Activated CD4-positive, alpha-beta T cell treated with anti-CD3 and anti-CD28 coated beads, Interleukin-2, amount 50 U/mL, for 48 hours (primary cell): ENCODE results near the gene TBX3.

ENCODE experiments used
- DNase-seq, 2 experiments: peaks; one replicate each; pipeline ENCODE4 v3.0.0-alpha.2; 2020

Gene TBX3

GRCh38 chr12:114696443-114697242 lies 12.7 kb upstream of the TBX3 start:
- DNase-seq, result no peak

- DNase-seq, result no peak
Measured at GRCh38 chr12:114695305-114695592, 11.3 kb upstream of the TBX3 start.

GRCh38 chr12:114694436-114695304 lies 10.7 kb upstream of the TBX3 start:
- DNase-seq, result no peak

DNA sequence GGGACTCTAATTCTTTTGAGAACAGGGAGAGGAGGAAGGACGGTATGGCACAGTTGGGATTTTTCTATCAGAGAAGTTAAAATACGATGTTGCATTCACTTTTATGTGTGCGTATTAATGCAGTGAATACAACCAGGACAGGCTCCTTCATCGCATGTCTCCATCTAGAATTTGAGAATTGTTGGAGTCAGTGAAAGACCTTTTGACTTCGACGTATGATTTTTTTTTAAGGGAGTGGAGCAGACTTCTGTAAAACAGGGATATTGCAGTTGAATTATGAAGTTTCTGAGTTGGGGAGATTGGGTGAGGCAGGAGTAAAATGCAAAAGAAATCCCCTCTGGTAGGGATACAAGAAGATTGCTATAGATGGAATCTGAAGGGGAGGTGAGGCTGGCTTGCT lies 9.6 kb upstream of the TBX3 start:
- no peak for DNase-seq

GRCh38 chr12:114693059-114693531 lies 9.1 kb upstream of the TBX3 start:
- DNase-seq, result no peak

DNA sequence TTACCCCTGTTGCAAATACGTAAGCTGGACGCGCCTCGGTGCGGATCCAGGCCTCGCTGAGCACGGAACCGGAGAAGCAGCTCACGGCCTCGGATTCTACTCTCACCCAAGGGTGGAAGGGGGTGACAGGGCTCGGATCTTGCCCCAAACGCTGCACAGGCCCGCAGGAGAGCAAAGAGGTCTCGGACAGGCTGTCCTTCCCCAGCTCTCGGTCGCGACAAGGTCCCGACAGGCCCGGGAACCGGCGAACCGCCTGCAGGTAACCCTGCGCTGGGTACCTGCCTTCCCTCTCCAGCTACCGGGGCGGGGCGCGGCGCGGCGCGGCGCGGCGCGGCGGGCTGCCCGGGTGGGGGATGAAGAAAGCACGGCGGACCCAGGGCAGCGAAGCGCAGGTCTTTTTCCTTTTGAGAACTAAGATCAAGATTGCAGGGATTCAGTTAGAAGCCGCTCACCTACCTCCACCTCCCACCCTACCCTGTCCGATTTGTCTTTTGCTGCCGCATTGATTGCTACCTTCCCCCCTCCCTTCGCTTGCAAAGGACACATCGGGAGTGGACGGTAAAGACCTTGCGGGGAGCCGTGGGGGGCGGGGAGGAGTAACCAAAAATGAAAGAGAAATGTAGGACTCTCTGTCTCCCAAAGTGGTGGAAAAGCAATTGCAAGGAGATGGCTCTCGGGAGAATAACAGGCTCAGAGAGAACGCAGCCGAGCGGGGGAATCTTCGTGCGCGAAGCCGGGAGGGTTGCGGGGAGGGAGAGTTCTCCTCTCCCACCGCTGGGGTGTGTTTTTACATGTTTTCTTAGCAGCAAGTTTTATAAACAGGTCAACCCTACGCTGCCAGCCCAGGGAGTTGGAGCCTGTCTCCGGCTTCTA lies 8.4 kb upstream of the TBX3 start:
- DNase-seq, result no peak

DNA sequence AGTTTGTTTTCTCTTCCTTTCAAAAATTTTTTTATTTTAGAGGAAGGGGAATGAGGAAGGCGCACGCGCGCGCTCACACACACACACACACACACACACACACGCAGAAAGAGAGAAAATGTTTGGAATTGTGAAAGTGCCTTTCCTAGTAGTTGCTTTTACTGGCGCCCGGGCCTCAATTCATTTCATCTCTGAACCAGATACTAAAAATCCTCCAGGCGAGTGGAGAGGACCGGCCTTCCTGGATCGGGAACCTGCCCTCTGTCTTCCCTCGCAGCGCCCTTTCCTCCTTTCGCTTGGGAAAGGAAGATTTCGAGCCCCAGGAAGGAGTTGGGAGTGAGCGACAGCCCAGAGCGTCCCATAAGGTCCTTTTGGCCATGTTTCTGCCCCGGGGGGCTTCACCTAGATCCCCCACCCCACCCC lies 7.8 kb upstream of the TBX3 start:
- no peak for DNase-seq

DNA sequence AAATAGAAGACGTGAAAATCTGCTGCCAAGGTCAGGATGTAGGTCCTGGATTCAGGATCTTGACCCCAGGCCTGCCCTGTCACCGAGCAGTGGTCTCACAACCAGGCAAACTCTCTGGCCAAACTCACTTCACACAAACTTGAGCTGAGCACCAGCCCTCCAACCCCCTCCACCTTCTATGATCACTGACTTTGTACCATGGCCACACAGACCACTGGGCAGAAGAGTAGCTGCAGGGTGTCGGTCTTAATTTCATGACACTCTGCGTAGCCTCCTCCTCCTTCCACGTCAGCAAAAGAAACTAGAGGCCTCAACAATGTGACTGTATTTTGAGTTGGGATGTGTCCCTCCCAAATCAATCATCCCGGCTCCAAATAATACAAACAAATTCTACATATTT lies 7.2 kb upstream of the TBX3 start:
- DNase-seq, result no peak

- no peak for DNase-seq
Measured at GRCh38 chr12:114690267-114691135, 6.5 kb upstream of the TBX3 start.

DNA sequence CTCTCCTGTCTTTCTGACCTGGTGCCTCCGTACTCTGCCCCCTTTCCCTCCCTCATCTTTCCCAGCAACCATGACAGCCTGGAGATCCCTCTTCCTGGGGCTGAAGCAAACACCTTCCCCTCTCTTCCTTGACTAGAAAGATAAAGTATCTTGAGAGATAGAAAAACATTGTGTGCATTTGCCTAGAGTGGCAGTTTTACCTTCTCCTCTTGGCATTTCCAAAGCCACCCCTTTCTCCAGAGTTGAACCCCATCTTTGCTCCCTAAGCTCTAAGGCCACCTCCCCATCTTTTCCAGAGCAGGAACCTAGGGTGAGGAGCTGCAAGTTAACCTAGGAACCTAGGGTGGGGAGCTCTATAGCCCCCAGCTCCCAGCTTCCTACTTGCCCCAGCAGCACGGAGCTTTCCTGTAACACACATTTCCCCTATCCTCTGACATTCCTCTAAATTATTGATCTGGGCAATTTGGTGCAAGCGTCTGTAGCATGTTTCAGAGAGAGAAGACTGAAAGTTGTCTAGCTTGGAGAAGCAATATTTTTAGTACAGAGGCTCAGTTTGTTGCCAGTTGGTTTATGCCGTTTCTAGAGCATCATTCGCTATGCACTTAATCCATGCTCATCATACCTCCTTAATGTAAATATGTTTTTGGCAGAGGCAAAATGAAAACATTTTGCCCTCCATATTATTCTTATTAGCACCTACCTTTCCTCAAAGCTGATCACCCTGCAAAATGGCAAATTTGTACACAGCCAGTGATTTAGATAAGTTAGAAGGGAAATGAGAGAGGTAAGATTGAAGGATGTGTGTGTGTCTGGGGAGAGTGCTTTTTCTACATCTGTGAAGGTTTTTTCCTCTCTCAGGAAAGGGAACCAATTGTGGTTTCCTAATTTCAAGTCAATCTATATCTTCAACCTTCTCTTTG lies 5.4 kb upstream of the TBX3 start:
- no peak for DNase-seq

DNA sequence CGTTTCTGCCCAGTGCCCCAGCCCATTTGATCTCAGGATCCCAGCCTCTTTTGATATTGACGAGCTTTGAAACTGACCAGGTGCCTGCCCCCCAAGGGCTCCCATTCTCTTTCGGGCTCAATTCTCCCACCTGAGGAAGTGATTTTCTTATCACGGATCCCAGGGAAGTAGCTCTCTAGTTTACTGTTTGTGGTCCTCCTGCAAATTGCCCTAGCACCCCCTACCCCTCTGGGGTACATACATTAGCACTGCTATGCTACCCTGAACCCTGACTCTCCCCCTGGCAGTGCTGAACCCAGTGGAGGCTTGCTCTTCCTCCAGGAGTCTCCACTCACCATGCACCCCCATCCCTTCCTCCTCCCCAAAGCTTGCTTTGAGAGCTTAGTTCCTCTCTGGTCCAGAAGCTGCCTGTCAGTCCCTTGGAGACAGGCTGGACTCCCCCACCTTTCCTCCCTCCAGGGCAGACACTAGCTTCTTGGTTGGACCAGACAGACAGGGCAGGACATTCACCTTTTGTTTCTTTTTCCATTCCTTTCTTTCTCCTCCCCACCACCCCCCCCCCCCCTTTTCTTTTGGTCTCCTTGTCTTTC lies 4.4 kb upstream of the TBX3 start:
- DNase-seq, result no peak

- DNase-seq, result no peak
Measured at GRCh38 chr12:114687802-114688201, 3.8 kb upstream of the TBX3 start.

DNA sequence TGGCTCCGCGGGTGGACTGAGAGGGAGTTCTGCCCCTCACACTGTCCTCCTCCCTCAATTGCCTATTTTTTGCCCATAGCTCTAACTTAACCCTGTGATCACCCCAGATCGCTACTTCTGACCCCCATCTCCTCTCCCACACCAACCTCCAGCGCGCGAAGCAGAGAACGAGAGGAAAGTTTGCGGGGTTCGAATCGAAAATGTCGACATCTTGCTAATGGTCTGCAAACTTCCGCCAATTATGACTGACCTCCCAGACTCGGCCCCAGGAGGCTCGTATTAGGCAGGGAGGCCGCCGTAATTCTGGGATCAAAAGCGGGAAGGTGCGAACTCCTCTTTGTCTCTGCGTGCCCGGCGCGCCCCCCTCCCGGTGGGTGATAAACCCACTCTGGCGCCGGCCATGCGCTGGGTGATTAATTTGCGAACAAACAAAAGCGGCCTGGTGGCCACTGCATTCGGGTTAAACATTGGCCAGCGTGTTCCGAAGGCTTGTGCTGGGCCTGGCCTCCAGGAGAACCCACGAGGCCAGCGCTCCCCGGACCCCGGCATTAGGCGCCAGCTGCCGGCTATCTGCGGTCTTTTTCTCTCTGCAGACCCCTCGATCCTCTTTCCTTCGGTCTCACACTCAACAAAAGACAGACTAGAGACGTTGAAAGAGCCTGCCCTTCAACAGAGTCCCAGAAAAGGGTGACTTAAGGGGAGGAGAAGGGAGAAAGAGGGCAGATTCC lies 3.0 kb upstream of the TBX3 start:
- no peak for DNase-seq

DNA sequence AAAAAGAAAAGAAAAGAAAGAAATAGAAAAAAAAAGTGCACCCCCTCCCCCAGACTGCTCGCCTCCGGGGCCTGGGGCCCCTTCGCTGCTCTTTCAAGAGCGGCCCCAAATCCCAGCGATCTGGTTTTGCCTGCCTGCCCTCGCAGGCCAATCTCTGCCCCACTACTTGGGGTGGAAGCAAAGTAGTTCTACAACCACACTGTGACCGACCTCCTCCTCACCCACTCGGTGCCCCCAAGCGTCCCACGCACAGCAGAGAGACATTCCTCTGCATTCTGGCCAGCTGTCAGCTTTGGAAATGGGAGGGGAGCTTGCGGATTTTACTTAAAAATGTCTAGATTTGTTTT lies 2.4 kb upstream of the TBX3 start:
- no peak for DNase-seq

GRCh38 chr12:114685869-114686268 lies 1.9 kb upstream of the TBX3 start:
- DNase-seq, result no peak

GRCh38 chr12:114685320-114685781 lies 1.4 kb upstream of the TBX3 start:
- DNase-seq, result no peak

DNA sequence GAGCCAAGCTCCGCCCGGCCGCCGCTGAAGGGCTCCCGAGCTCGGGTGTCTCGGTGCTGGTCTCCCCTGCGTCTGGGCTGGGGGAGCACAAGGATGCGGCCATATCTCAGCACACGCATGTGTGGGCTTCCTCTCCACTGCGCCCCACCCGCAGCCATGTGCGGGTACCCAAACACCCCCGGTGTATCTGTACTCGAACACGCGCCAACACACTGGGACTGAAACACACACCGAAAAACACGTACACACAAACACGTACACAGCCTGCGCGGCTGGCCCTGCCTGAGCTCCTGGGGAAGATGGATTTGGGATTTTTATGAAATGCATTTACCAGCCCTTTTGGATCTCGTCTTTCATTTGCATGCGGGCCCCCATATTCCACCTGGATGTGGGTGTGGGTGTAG lies 897 bp upstream of the TBX3 start:
- DNase-seq, result no peak

DNA sequence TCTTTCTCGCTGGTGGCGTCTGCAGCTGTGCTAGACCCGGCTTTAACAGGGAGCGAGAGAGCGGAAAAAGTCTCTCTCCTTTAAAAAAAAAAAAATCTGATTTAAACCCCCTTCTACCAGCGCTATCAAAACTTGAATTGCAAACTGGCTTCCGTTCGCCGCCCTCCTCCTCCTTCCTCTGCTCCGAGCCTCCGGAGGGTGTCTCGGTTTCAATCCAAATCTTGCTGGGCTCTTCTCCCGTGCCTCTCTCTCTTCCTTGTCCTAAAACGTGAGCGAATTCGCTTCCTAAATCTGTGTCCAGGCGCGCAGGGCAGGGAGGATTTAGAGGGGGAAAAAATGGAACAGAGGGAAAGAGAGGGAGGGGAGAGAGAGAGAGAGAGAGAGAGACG lies 272 bp downstream of the TBX3 start:
- no peak for DNase-seq

- DNase-seq, result no peak
Measured at GRCh38 chr12:114682785-114683708, 928 bp downstream of the TBX3 start.
